Brain microvascular endothelial cell (primary cell): ENCODE results near the gene KRT12.

Experiments used
- DNase-seq: peaks from one replicate; pipeline ENCODE4 v3.0.0-alpha.2; 2020
- H3K27ac ChIP-seq: fragments of 250-450 bp; sonication (Bioruptor Pico); 2 replicates; pipeline ENCODE4 v1.5.1; 2020; ENCODE audit warnings: mild to moderate bottlenecking, moderate library complexity
- H3K27me3 ChIP-seq: fragments of 250-450 bp; sonication (Bioruptor Pico); replicated peaks from 2 replicates; pipeline ENCODE4 v1.5.1; 2020; ENCODE audit warnings: mild to moderate bottlenecking
- H3K36me3 ChIP-seq: fragments of 250-450 bp; sonication (Bioruptor Pico); replicated peaks from 2 replicates; pipeline ENCODE4 v1.5.1; 2020; ENCODE audit warnings: mild to moderate bottlenecking
- H3K4me3 ChIP-seq: 2 replicates; pipeline ENCODE4 v1.5.1; 2011; ENCODE audit warnings: low read depth, mild to moderate bottlenecking, control low read depth, low read length, moderate library complexity
- CTCF ChIP-seq: IDR thresholded peaks from 2 replicates; pipeline ENCODE4 v1.5.1; 2011; ENCODE audit warnings: low read depth, mild to moderate bottlenecking, moderate library complexity, low read length, control low read depth, inconsistent platforms; ENCODE audit errors: missing control alignments
- in situ Hi-C: cut with HindIII; loops from 2 replicates; pipeline ENCODE4 v1.10.0; 2017; ENCODE audit warnings: low sequenced_read_pairs, low pct_ligation_motif_present

KRT12 gene

GRCh38 chr17:40883031-40883430, 16.0 kb upstream of the KRT12 start:
- Histone ChIP-seq H3K36me3 (no peaks in the 10 kb centered on the region), H3K4me3 (no peak overlapping the region), H3K27ac (no peak overlapping the region), H3K27me3 (no peaks in the 10 kb centered on the region)
- in situ Hi-C loops = no loop called here
- no peak for DNase-seq
- TF ChIP-seq CTCF = no peak

- no peak overlapping the region for H3K27ac ChIP-seq
- no peak for TF ChIP-seq CTCF
- in situ Hi-C loops = no loop called here
- DNase-seq = no peak
- H3K27me3 ChIP-seq = no peaks in the 10 kb centered on the region
- H3K36me3 ChIP-seq = no peaks in the 10 kb centered on the region
- no peak overlapping the region for H3K4me3 ChIP-seq
These were observed 12.0 kb upstream of the KRT12 start for GRCh38 chr17:40879026-40879425.

GRCh38 chr17:40878044-40878443, 11.0 kb upstream of the KRT12 start:
- no peak for DNase-seq
- Histone ChIP-seq H3K36me3 (no peaks in the 10 kb centered on the region), H3K4me3 (no peak overlapping the region), H3K27ac (no peak overlapping the region), H3K27me3 (no peaks in the 10 kb centered on the region)
- in situ Hi-C loops = no loop called here
- TF ChIP-seq CTCF = no peak

- in situ Hi-C loops = no loop called here
- DNase-seq = no peak
- no peak for TF ChIP-seq CTCF
- Histone ChIP-seq H3K36me3 (no peaks in the 10 kb centered on the region), H3K4me3 (no peak overlapping the region), H3K27me3 (no peaks in the 10 kb centered on the region), H3K27ac (no peak overlapping the region)
These were observed 6.8 kb upstream of the KRT12 start for GRCh38 chr17:40873801-40874200.

- in situ Hi-C loops = no loop called here
- H3K27ac ChIP-seq = no peak overlapping the region
- no peaks in the 10 kb centered on the region for H3K36me3 ChIP-seq
- H3K4me3 ChIP-seq = no peak overlapping the region
- TF ChIP-seq CTCF = peak; percentile 12
- no peak for DNase-seq
- no peaks in the 10 kb centered on the region for H3K27me3 ChIP-seq
These were observed 6.2 kb upstream of the KRT12 start for GRCh38 chr17:40873255-40873654.

GRCh38 chr17:40872416-40872815, 5.4 kb upstream of the KRT12 start:
- TF ChIP-seq CTCF = no peak

More at GRCh38 chr17:40872416-40872815, 5.4 kb upstream of the KRT12 start:
- no peak for DNase-seq
- H3K27ac ChIP-seq = no peak overlapping the region
- no peaks in the 10 kb centered on the region for H3K36me3 ChIP-seq
- no peak overlapping the region for H3K4me3 ChIP-seq
- no peaks in the 10 kb centered on the region for H3K27me3 ChIP-seq
- in situ Hi-C loops = no loop called here
